ENCODE measurements around the gene TBC1D20. TPM values are rescaled to one million over a fixed set of nuclear protein-coding genes. Genes with fewer than 3 reads are reported as not detected.
"Not testable (repeated sequence)": the region's sequence is repeated elsewhere in the genome, so short reads cannot be mapped to it uniquely, and the experiment has no call there.

Gene TBC1D20
- total RNA-seq, 1 donor from 2014 or later: 23.3 TPM

- intact Hi-C loops (cut with micrococcal nuclease): no loop called here
- DNase-seq (no peak), ATAC-seq (no peak)
Measured at GRCh38 chr20:391041-391711, 71.2 kb downstream of the TBC1D20 start.

DNA sequence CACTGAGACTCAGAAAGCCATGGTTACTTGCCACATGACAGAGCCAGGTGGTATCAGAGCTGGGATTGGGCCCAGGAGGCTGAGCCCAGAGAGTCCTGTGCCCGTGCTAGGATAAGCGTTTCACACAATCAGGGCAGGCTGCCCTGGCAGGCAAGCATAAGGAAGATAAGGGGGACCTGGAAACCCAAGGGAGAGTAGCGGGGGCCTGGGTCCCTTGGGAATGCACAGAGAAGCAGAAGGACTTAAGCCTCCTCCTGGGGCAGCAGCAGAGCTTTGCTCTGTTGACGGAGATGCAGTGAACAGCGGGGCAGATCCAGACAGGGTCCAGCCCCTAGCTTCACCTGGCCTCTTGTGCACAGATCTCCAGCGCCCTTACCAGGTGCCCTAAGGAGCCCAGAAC is 73.1 kb downstream of the TBC1D20 start:
- intact Hi-C loops (cut with micrococcal nuclease): no loop called here
- DNase-seq (no peak), ATAC-seq (peak; percentile 80)

DNA sequence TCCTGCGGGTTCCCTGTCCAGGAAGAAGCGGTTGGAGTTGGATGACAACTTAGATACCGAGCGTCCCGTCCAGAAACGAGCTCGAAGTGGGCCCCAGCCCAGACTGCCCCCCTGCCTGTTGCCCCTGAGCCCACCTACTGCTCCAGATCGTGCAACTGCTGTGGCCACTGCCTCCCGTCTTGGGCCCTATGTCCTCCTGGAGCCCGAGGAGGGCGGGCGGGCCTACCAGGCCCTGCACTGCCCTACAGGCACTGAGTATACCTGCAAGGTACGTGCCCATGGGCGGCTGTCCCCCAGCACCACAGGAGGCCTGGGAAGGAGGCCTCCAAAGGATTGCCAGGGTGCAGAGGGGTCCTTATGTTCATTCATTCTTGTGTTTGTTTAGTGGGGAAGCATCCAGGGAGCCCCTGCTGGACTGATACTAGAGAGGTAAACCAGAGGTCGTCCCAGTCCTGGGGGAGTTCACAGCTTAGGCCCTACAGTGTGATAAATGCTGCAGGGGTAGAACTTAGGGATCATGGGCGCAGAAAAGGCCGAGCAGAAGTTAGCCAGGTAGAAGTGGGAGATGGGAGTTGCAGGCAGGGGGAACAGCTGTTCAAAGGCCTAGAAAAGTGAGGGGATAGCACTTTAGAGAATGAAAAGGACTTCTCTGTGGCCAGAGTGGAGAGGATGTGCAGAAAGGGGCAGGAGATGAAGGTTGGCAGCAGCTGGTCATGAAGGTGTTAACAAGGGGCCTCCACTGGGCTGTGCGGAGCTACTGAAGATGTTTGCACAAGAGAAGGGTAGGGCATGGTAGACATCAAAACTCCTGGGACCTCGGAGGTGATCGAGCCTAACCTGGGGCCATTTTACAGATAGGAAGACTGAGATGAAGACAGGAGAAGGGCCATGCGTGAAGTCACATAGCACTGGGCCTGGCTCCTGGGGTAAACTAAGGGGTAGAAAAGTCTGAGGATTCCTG is 74.0 kb downstream of the TBC1D20 start:
- intact Hi-C loops (cut with micrococcal nuclease): no loop called here
- ATAC-seq (no peak), DNase-seq (no peak)

GRCh38 chr20:387520-387919 is 74.8 kb downstream of the TBC1D20 start:
- intact Hi-C loops (cut with micrococcal nuclease): no loop called here
- no peak for ATAC-seq
- no peak for DNase-seq

GRCh38 chr20:386634-387033 is 75.7 kb downstream of the TBC1D20 start:
- DNase-seq; intact Hi-C loops (cut with micrococcal nuclease): not testable (repeated sequence)

More at GRCh38 chr20:386634-387033, 75.7 kb downstream of the TBC1D20 start:
- ATAC-seq: not testable (repeated sequence)

Other genes starting within 250 kb of the TBC1D20 start
- gene DEFB129, start 235.3 kb downstream of the TBC1D20 start, total RNA-seq: not detected
- not detected for gene DEFB132, start 204.8 kb downstream of the TBC1D20 start, total RNA-seq
- 6.9 TPM for gene C20orf96, start 171.8 kb downstream of the TBC1D20 start, total RNA-seq
- gene ZCCHC3, start 165.0 kb downstream of the TBC1D20 start, total RNA-seq: 11.0 TPM
- gene SOX12, start 137.0 kb downstream of the TBC1D20 start, total RNA-seq: 18.3 TPM
- gene NRSN2, start 115.4 kb downstream of the TBC1D20 start, total RNA-seq: 17.4 TPM
- 0.40 TPM for gene TRIB3, start 81.8 kb downstream of the TBC1D20 start, total RNA-seq
- gene RBCK1, start 54.2 kb downstream of the TBC1D20 start, total RNA-seq: 44.8 TPM
- 116 TPM for gene CSNK2A1, start 81.3 kb upstream of the TBC1D20 start, total RNA-seq
- 11.8 TPM for gene TCF15, start 147.8 kb upstream of the TBC1D20 start, total RNA-seq
- 34.6 TPM for gene SRXN1, start 190.7 kb upstream of the TBC1D20 start, total RNA-seq
- not detected for gene SCRT2, start 213.3 kb upstream of the TBC1D20 start, total RNA-seq

Data from left ventricle myocardium superior (tissue), 1 donor.